GM10248 (cell line): ENCODE results near the gene WDFY1.

Experiments
- CTCF ChIA-PET: fragments of 300-600 bp; sonication (Branson Sonifier 250); formaldehyde crosslinking; extraction: SDS; loops from one replicate; lab custom pipeline; 2021; ENCODE audit warnings: antibody characterized with exemption; lab: Yijun Ruan, JAX
- POLR2A ChIA-PET: fragments of 350-650 bp; sonication (Branson Sonifier 250); formaldehyde crosslinking; extraction: SDS; loops from one replicate; lab custom pipeline; 2020; ENCODE audit warnings: antibody characterized with exemption; lab: Yijun Ruan, JAX
- DNase-seq: peaks from one replicate; pipeline ENCODE4 v3.0.0; 2012; ENCODE audit errors: extremely low spot score
- CTCF ChIP-seq: IDR thresholded peaks from 2 replicates; pipeline ENCODE4 v1.5.1; 2012; ENCODE audit warnings: mild to moderate bottlenecking, low read depth; ENCODE audit errors: extremely low read depth, missing control alignments, control extremely low read depth

Gene WDFY1, protein sequence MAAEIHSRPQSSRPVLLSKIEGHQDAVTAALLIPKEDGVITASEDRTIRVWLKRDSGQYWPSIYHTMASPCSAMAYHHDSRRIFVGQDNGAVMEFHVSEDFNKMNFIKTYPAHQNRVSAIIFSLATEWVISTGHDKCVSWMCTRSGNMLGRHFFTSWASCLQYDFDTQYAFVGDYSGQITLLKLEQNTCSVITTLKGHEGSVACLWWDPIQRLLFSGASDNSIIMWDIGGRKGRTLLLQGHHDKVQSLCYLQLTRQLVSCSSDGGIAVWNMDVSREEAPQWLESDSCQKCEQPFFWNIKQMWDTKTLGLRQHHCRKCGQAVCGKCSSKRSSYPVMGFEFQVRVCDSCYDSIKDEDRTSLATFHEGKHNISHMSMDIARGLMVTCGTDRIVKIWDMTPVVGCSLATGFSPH

GRCh38 chr2:223944703-223945531 lies at the start of gene WDFY1:
TSS of gene WDFY1 (minus strand) at chr2:223945335. CDS start at chr2:223945284, 51 bp downstream.
- no peak for TF ChIP-seq CTCF
- ChIA-PET POLR2A (no interaction called here), CTCF (interaction anchor here (1.0 to 1.3 kb wide), 2 partner anchors 25 to 340 kb away, joined by 3 read pairs; no protein-coding TSS in a partner anchor)
- peak; percentile 92 for DNase-seq

DNA sequence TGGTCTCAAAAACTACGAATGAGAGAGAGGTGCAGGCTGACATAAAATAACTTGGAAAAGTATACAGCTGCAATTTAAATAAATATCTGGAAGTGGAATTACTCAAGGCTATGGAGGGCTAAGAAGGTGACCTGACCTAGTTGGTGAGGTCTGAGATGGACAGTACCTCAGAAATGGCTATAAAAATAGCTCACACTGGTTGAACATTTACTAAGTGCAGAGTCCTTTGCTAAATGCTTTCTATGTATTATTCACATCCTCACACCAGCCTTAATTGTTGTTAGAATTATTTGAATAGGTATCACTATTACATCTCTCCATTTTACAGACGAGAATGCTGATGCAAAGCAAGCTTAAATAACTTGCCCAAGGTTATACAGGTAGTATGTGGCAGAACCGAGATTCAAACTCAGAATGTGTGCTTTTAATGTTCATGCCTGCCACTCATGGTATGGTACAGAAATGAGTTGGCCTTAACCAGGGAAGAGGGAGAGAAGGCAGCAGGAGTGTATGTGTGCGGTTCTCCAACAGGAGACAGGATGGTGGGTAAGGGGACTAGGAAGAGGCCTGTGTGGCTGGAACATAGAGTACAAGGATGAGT lies 49.5 kb upstream of the WDFY1 start:
- no peak for DNase-seq
- POLR2A ChIA-PET: no interaction called here
- no peak for TF ChIP-seq CTCF
- CTCF ChIA-PET: interaction anchor here (0.6 to 10.7 kb wide), 17 partner anchors 12 to 784 kb away, joined by 3 to 136 read pairs (median 4); no protein-coding TSS in a partner anchor

- ChIA-PET POLR2A (no interaction called here), CTCF (interaction anchor here (0.7 to 10.7 kb wide), 50 partner anchors 8 to 993 kb away, joined by 3 to 136 read pairs (median 4); partner anchors contain the start of gene MRPL44)
- peak; percentile 73 for DNase-seq
- TF ChIP-seq CTCF: peak; percentile 82
Measured at GRCh38 chr2:223993634-223994232, 48.6 kb upstream of the WDFY1 start.

DNA sequence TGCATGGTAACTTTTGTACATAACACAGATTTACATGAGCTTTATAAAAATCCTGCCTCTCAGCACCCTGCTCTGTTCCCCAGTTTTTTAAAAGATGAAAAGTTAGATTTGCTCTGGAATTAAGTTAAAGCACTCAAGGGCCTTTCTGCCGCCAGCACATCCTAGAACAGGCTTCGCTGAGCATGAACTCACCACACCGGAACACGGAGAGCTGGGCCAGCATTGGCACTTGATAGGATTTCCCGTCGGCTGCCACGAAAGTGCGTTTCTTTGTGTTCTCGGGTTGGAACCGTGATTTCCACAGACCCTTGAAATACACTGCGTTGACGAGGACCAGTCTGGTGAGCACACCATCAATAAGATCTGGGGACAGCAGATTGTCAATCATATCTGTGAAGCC lies 46.5 kb upstream of the WDFY1 start:
- no peak for DNase-seq
- CTCF ChIA-PET: interaction anchor here (0.9 to 10.7 kb wide), 6 partner anchors 12 to 296 kb away, joined by 3 to 136 read pairs (median 62); no protein-coding TSS in a partner anchor
- POLR2A ChIA-PET: no interaction called here
- TF ChIP-seq CTCF: no peak

GRCh38 chr2:223989856-223990232 lies 44.7 kb upstream of the WDFY1 start:
- CTCF ChIA-PET: interaction anchor here (1.3 to 10.7 kb wide), 4 partner anchors 10 to 293 kb away, joined by 4 to 136 read pairs (median 61); no protein-coding TSS in a partner anchor
- DNase-seq: no peak
- POLR2A ChIA-PET: no interaction called here
- no peak for TF ChIP-seq CTCF
